ENCODE data around the gene TPP1. TPM values are rescaled to one million over a fixed set of nuclear protein-coding genes. Genes with fewer than 3 reads are reported as not detected.

TPP1 gene
- polyA plus RNA-seq, 3 donors = 112 to 123 (median 120) TPM

- no peak for DNase-seq
These were observed 11.5 kb upstream of the TPP1 start for GRCh38 chr11:6630632-6631291.

GRCh38 chr11:6629892-6630631 is 10.8 kb upstream of the TPP1 start:
- no peak for DNase-seq

GRCh38 chr11:6629573-6629891 is 10.3 kb upstream of the TPP1 start:
- DNase-seq = no peak

GRCh38 chr11:6628526-6628925 is 9.3 kb upstream of the TPP1 start:
- no peak for DNase-seq

GRCh38 chr11:6627762-6628241 is 8.6 kb upstream of the TPP1 start:
- no peak for DNase-seq

- DNase-seq = no peak
These were observed 7.9 kb upstream of the TPP1 start for GRCh38 chr11:6626971-6627761.

GRCh38 chr11:6625832-6626420 is 6.7 kb upstream of the TPP1 start:
- DNase-seq = no peak

- no peak for DNase-seq
These were observed 6.1 kb upstream of the TPP1 start for GRCh38 chr11:6625156-6625831.

- DNase-seq = no peak
These were observed 4.5 kb upstream of the TPP1 start for GRCh38 chr11:6623391-6624363.

- no peak for DNase-seq
These were observed 3.3 kb upstream of the TPP1 start for GRCh38 chr11:6622261-6623171.

GRCh38 chr11:6621711-6622211 is 2.5 kb upstream of the TPP1 start:
- no peak for DNase-seq

- DNase-seq = no peak
These were observed 1.4 kb upstream of the TPP1 start for GRCh38 chr11:6620636-6621035.

- DNase-seq = peak; percentile 77
These were observed 862 bp downstream of the TPP1 start for GRCh38 chr11:6618117-6619003.

- no peak for DNase-seq
These were observed 1.9 kb downstream of the TPP1 start for GRCh38 chr11:6617315-6617781.

- DNase-seq = no peak
These were observed 2.5 kb downstream of the TPP1 start for GRCh38 chr11:6616596-6617250.

- no peak for DNase-seq
These were observed 3.2 kb downstream of the TPP1 start for GRCh38 chr11:6615882-6616585.

GRCh38 chr11:6615046-6615445 is 4.2 kb downstream of the TPP1 start:
- DNase-seq = no peak
